Activated naive CD4-positive, alpha-beta T cell treated with anti-CD3 and anti-CD28 coated beads, Interleukin-2, amount 50 U/mL, for 24 hours (primary cell): ENCODE measurements around the gene PCBP2.

Experiments used
- H3K27ac Mint-ChIP-seq: one replicate; pipeline ENCODE4 v1.8.0; 2021; ENCODE audit warnings: mild to moderate bottlenecking, mixed read lengths
- H3K27me3 Mint-ChIP-seq: one replicate; pipeline ENCODE4 v1.8.0; 2021; ENCODE audit warnings: mixed read lengths
- H3K36me3 Mint-ChIP-seq: one replicate; pipeline ENCODE4 v1.8.0; 2021; ENCODE audit warnings: mixed read lengths
- H3K4me1 Mint-ChIP-seq: one replicate; pipeline ENCODE4 v1.8.0; 2021; ENCODE audit warnings: mixed read lengths
- H3K4me3 Mint-ChIP-seq: one replicate; pipeline ENCODE4 v1.8.0; 2021; ENCODE audit warnings: mild to moderate bottlenecking, mixed read lengths
- H3K9me3 Mint-ChIP-seq: one replicate; pipeline ENCODE4 v1.8.0; 2021; ENCODE audit warnings: mixed read lengths

PCBP2 gene

DNA sequence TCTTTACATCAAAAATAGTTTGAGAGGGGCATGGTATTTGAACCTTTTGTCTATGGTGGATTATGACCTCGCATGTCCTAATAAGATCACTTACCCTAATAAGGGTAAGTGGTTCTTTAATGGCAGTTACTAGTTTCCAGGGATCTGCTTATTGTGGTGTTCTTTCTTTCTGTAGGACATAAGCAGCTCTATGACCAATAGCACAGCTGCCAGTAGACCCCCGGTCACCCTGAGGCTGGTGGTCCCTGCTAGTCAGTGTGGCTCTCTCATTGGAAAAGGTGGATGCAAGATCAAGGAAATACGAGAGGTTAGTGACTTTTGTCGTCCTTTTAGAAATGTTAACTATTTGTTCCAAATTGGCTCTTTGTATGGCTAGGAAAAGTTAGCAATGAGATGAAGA is 7.2 kb downstream of the PCBP2 start:
- no peaks in the 10 kb centered on the region for H3K9me3 Mint-ChIP-seq
- H3K4me3 Mint-ChIP-seq = no peak overlapping the region
- H3K27me3 Mint-ChIP-seq = no peaks in the 10 kb centered on the region
- no peak overlapping the region for H3K27ac Mint-ChIP-seq
- peaks cover 62% of the 10 kb centered on the region for H3K4me1 Mint-ChIP-seq
- H3K36me3 Mint-ChIP-seq = peaks cover 46% of the 10 kb centered on the region

GRCh38 chr12:53461059-53461458 is 9.2 kb downstream of the PCBP2 start:
- Mint-ChIP-seq H3K9me3 (no peaks in the 10 kb centered on the region), H3K4me1 (peaks cover 52% of the 10 kb centered on the region), H3K4me3 (peak overlapping the region; percentile 6), H3K27ac (peak overlapping the region; percentile 70), H3K27me3 (no peaks in the 10 kb centered on the region), H3K36me3 (peaks cover 39% of the 10 kb centered on the region)

- Mint-ChIP-seq H3K4me1 (peaks cover 53% of the 10 kb centered on the region), H3K36me3 (peaks cover 38% of the 10 kb centered on the region), H3K27me3 (no peaks in the 10 kb centered on the region), H3K9me3 (no peaks in the 10 kb centered on the region), H3K4me3 (no peak overlapping the region), H3K27ac (peak overlapping the region; percentile 41)
Observed at GRCh38 chr12:53461591-53461990, 9.7 kb downstream of the PCBP2 start.

DNA sequence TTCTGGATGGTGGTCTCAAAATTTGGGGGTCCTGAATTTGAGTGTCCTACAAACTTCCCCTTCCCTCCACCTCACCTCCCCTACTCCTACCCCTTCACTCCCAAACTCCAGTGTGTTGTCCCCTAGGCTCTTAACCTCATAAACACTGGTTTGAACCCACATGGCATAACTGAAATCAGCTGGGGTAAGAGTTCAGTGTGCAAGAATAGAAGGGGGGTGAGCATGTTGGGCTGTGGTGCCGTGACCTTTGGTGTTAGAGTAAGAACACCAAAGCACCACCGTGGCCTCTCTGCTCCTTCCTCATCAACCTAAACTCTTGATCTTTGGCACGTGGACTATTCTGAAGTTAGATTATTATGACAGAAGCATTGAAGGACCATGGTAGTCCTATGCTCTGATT is 11.0 kb downstream of the PCBP2 start:
- Mint-ChIP-seq H3K36me3 (peaks cover 39% of the 10 kb centered on the region), H3K27me3 (no peaks in the 10 kb centered on the region), H3K9me3 (no peaks in the 10 kb centered on the region), H3K27ac (no peak overlapping the region), H3K4me1 (peaks cover 53% of the 10 kb centered on the region), H3K4me3 (no peak overlapping the region)

- Mint-ChIP-seq H3K4me3 (no peak overlapping the region), H3K27me3 (no peaks in the 10 kb centered on the region), H3K9me3 (no peaks in the 10 kb centered on the region), H3K4me1 (peaks cover 56% of the 10 kb centered on the region), H3K36me3 (peaks cover 38% of the 10 kb centered on the region), H3K27ac (no peak overlapping the region)
Observed at GRCh38 chr12:53463802-53464560, 12.1 kb downstream of the PCBP2 start.

GRCh38 chr12:53464685-53465418 is 12.9 kb downstream of the PCBP2 start:
- Mint-ChIP-seq H3K36me3 (peaks cover 34% of the 10 kb centered on the region), H3K4me1 (peaks cover 51% of the 10 kb centered on the region), H3K9me3 (no peaks in the 10 kb centered on the region), H3K4me3 (peak overlapping the region; percentile 16), H3K27me3 (no peaks in the 10 kb centered on the region), H3K27ac (peak overlapping the region; percentile 19)

DNA sequence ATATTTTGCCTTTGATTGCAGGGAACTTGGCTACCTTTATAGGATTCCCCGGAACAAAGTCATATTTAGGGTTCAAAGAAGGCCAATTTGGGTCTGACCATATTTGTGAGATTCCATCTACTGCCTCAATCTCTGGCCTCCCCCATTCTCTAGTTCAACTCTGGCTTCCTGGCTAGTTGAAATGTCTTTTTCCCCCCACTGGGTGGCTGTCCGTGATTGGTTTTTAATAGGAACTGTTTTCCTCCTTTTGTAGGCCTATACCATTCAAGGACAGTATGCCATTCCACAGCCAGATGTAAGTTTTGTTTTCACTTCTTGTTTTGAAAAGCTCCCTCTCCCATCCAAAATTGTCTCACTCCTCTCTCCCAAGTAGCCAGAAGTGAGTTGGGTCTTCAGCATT is 13.8 kb downstream of the PCBP2 start:
- peak overlapping the region; percentile 55 for H3K27ac Mint-ChIP-seq

GRCh38 chr12:53466640-53467039 is 14.7 kb downstream of the PCBP2 start:
- H3K27me3 Mint-ChIP-seq = no peaks in the 10 kb centered on the region
- H3K27ac Mint-ChIP-seq = peak overlapping the region; percentile 32
- H3K4me1 Mint-ChIP-seq = peaks cover 45% of the 10 kb centered on the region
- H3K36me3 Mint-ChIP-seq = peaks cover 27% of the 10 kb centered on the region
- no peaks in the 10 kb centered on the region for H3K9me3 Mint-ChIP-seq
- no peak overlapping the region for H3K4me3 Mint-ChIP-seq

More for the DNA sequence above, 13.8 kb downstream of the PCBP2 start:
- Mint-ChIP-seq H3K4me1 (peaks cover 46% of the 10 kb centered on the region), H3K36me3 (peaks cover 29% of the 10 kb centered on the region), H3K9me3 (no peaks in the 10 kb centered on the region), H3K27me3 (no peaks in the 10 kb centered on the region), H3K4me3 (no peak overlapping the region)

GRCh38 chr12:53467082-53467481 is 15.2 kb downstream of the PCBP2 start:
- H3K36me3 Mint-ChIP-seq = peaks cover 30% of the 10 kb centered on the region
- no peak overlapping the region for H3K27ac Mint-ChIP-seq
- H3K4me3 Mint-ChIP-seq = no peak overlapping the region

DNA sequence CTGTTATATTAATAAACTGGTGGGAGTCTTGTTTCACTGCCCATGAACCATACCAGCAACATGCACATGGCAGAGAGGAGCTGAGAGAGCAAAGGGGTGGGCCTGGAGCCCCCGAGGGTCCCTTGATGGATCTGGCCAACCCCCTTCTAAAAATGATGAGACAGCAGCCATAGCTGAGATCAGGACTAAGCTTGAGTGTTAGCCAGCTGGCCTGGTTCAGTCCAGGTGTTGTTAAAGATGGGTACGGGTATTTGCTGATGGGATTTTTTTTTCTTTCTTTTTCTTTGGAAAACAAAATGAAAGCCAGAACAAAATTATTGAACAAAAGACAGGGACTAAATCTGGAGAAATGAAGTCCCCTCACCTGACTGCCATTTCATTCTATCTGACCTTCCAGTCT is 16.0 kb downstream of the PCBP2 start:
- H3K9me3 Mint-ChIP-seq = no peaks in the 10 kb centered on the region
- no peak overlapping the region for H3K4me3 Mint-ChIP-seq
- H3K4me1 Mint-ChIP-seq = peaks cover 50% of the 10 kb centered on the region
- H3K36me3 Mint-ChIP-seq = peaks cover 25% of the 10 kb centered on the region
- no peaks in the 10 kb centered on the region for H3K27me3 Mint-ChIP-seq
- H3K27ac Mint-ChIP-seq = peak overlapping the region; percentile 46

More at GRCh38 chr12:53467082-53467481, 15.2 kb downstream of the PCBP2 start:
- Mint-ChIP-seq H3K9me3 (no peaks in the 10 kb centered on the region), H3K27me3 (no peaks in the 10 kb centered on the region), H3K4me1 (peaks cover 48% of the 10 kb centered on the region)

- no peak overlapping the region for H3K4me3 Mint-ChIP-seq
- no peaks in the 10 kb centered on the region for H3K9me3 Mint-ChIP-seq
- peaks cover 24% of the 10 kb centered on the region for H3K36me3 Mint-ChIP-seq
- peak overlapping the region; percentile 46 for H3K27ac Mint-ChIP-seq
- peaks cover 48% of the 10 kb centered on the region for H3K4me1 Mint-ChIP-seq
- no peaks in the 10 kb centered on the region for H3K27me3 Mint-ChIP-seq
Observed at GRCh38 chr12:53468282-53468681, 16.4 kb downstream of the PCBP2 start.

DNA sequence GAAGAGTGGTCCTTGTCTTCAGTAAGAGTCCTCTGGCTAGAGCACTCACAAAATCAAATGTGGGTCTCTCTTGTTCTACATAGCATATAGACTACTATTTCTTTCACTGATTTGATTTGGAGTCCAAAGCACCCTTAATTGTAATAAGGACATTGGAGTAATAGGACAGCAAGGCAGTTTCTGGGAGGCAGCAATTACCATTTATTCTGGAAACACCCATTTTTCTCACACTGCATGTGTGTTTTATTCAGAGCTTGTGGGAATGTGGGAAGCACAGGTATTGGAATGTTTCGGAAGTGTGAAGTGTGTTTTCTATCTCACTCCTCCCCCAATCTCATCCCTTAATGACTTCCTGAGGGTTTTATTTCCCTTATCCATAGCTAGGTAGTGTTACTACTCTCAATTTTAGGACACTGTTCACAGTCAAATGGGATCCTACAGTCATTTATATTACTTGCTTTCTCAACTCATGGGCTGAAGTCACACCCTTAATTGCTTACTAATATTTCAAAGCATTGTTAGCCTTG is 20.2 kb downstream of the PCBP2 start:
- H3K4me3 Mint-ChIP-seq = peak overlapping the region; percentile 53
- peaks cover 62% of the 10 kb centered on the region for H3K4me1 Mint-ChIP-seq
- no peaks in the 10 kb centered on the region for H3K9me3 Mint-ChIP-seq
- no peaks in the 10 kb centered on the region for H3K27me3 Mint-ChIP-seq
- H3K36me3 Mint-ChIP-seq = peaks cover 20% of the 10 kb centered on the region
- peak overlapping the region; percentile 57 for H3K27ac Mint-ChIP-seq

DNA sequence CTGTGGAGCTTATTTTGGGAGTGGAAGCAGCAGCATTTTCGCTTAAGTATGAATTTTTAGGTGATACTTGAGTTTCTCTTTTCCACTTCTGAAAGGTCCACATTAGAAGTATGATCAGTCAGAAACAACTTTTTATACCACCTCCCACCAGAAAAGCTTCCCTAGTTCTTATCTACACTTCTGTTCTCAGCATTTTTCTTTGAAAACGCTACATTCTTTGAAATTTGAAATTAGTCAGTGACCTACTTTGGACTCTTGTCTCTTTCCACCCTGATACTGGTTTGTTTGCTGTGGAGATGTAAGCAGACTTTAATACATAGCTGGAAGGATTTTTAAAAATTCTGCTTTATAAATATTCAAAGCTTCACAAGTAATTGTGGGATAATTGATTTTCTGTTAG is 22.2 kb downstream of the PCBP2 start:
- Mint-ChIP-seq H3K27ac (peak overlapping the region; percentile 76), H3K9me3 (no peaks in the 10 kb centered on the region), H3K4me1 (peaks cover 64% of the 10 kb centered on the region), H3K27me3 (no peaks in the 10 kb centered on the region), H3K4me3 (no peak overlapping the region), H3K36me3 (peaks cover 18% of the 10 kb centered on the region)

- H3K27ac Mint-ChIP-seq = peak overlapping the region; percentile 76
- H3K27me3 Mint-ChIP-seq = no peaks in the 10 kb centered on the region
- peak overlapping the region; percentile 15 for H3K4me3 Mint-ChIP-seq
- H3K4me1 Mint-ChIP-seq = peaks cover 66% of the 10 kb centered on the region
- peaks cover 18% of the 10 kb centered on the region for H3K36me3 Mint-ChIP-seq
- no peaks in the 10 kb centered on the region for H3K9me3 Mint-ChIP-seq
Observed at GRCh38 chr12:53474819-53475218, 22.9 kb downstream of the PCBP2 start.

GRCh38 chr12:53476769-53477209 is 24.9 kb downstream of the PCBP2 start:
- Mint-ChIP-seq H3K4me1 (peaks cover 56% of the 10 kb centered on the region), H3K27ac (peak overlapping the region; percentile 72), H3K4me3 (no peak overlapping the region), H3K36me3 (peaks cover 10% of the 10 kb centered on the region), H3K27me3 (no peaks in the 10 kb centered on the region), H3K9me3 (no peaks in the 10 kb centered on the region)

- H3K27ac Mint-ChIP-seq = peak overlapping the region; percentile 65
- H3K4me3 Mint-ChIP-seq = no peak overlapping the region
- H3K4me1 Mint-ChIP-seq = peaks cover 47% of the 10 kb centered on the region
- peaks cover 9% of the 10 kb centered on the region for H3K36me3 Mint-ChIP-seq
- no peaks in the 10 kb centered on the region for H3K9me3 Mint-ChIP-seq
- no peaks in the 10 kb centered on the region for H3K27me3 Mint-ChIP-seq
Observed at GRCh38 chr12:53478865-53479264, 27.0 kb downstream of the PCBP2 start.
